IMR-90 (cell line): ENCODE results near the gene PLCG2. TPM values are rescaled to one million over a fixed set of nuclear protein-coding genes. Genes with fewer than 3 reads are reported as not detected.

Experiments
- ATAC-seq: fragments of 200-7000 bp; cut with Tn5 transposase; 2 replicates; pipeline ENCODE4 v1.9.1; 2020; ENCODE audit warnings: low read depth, mild to moderate bottlenecking, moderate library complexity
- BruUV-seq: library from RNA; stranded (reverse); fragments of 400-500 nt; replicated peaks from 2 replicates; lab custom pipeline; 2021; lab: Mats Ljungman, UMichigan
- CTCF ChIA-PET: fragments of 300-600 bp; formaldehyde crosslinking; extraction: SDS; loops from one replicate; lab custom pipeline; 2021; ENCODE audit warnings: antibody characterized with exemption; lab: Yijun Ruan, JAX
- POLR2A ChIA-PET: fragments of 300-600 bp; sonication (Branson Sonifier 250); formaldehyde crosslinking; loops from one replicate; lab custom pipeline; 2022; ENCODE audit warnings: antibody characterized with exemption; ENCODE audit not compliant: unreplicated experiment; lab: Charles Lee
- DNase-seq: peaks from one replicate; pipeline ENCODE4 v3.0.0; 2013
- H2AFZ ChIP-seq: replicated peaks from 2 replicates; pipeline ENCODE3; 2013; ENCODE audit warnings: low read length, mild to moderate bottlenecking; ENCODE audit not compliant: poor library complexity
- H2AK5ac ChIP-seq: 2 replicates; pipeline ENCODE4 v1.6.1; 2013; ENCODE audit warnings: low read depth, low read length, inconsistent platforms
- H2AK9ac ChIP-seq: replicated peaks from 2 replicates; pipeline ENCODE3; 2013; ENCODE audit warnings: mild to moderate bottlenecking, low read depth, low read length, moderate library complexity; ENCODE audit not compliant: poor library complexity
- H2BK120ac ChIP-seq: 2 replicates; pipeline ENCODE4 v1.6.1; 2013; ENCODE audit warnings: low read depth, low read length, inconsistent platforms
- H2BK15ac ChIP-seq: 3 replicates; pipeline ENCODE4 v1.6.1; 2013; ENCODE audit warnings: low read depth, low read length, inconsistent platforms
- H2BK20ac ChIP-seq: 2 replicates; pipeline ENCODE4 v1.6.1; 2013; ENCODE audit warnings: low read depth, mild to moderate bottlenecking, inconsistent platforms, low read length, moderate library complexity
- H2BK5ac ChIP-seq: 2 replicates; pipeline ENCODE4 v1.6.1; 2013; ENCODE audit warnings: mild to moderate bottlenecking, low read depth, low read length, inconsistent platforms; ENCODE audit not compliant: poor library complexity, severe bottlenecking
- H3K14ac ChIP-seq: replicated peaks from 2 replicates; pipeline ENCODE4 v1.6.1; 2013; ENCODE audit warnings: low read depth, low read length, inconsistent platforms
- H3K18ac ChIP-seq: 2 replicates; pipeline ENCODE4 v1.6.1; 2013; ENCODE audit warnings: low read depth, low read length, control low read depth
- H3K23ac ChIP-seq: 2 replicates; pipeline ENCODE4 v1.6.1; 2013; ENCODE audit warnings: low read depth, low read length, inconsistent platforms
- H3K27ac ChIP-seq: 2 replicates; pipeline ENCODE4 v1.5.1; 2013; ENCODE audit warnings: mild to moderate bottlenecking, control low read depth, low read length; ENCODE audit not compliant: insufficient read depth
- H3K27me3 ChIP-seq: 2 replicates; pipeline ENCODE4 v1.6.1; 2013; ENCODE audit warnings: low read length; ENCODE audit not compliant: control insufficient read depth, insufficient read depth
- H3K36me3 ChIP-seq: 2 replicates; pipeline ENCODE4 v1.6.1; 2013; ENCODE audit warnings: low read length, mixed read lengths; ENCODE audit not compliant: control insufficient read depth, insufficient read depth
- H3K4ac ChIP-seq: 2 replicates; pipeline ENCODE4 v1.6.1; 2013; ENCODE audit warnings: low read depth, low read length, inconsistent platforms
- H3K4me1 ChIP-seq: 2 replicates; pipeline ENCODE4 v1.6.1; 2013; ENCODE audit warnings: low read length, mixed read lengths; ENCODE audit not compliant: control insufficient read depth, insufficient read depth
- H3K4me2 ChIP-seq: 2 replicates; pipeline ENCODE4 v1.6.1; 2013; ENCODE audit warnings: low read depth, mild to moderate bottlenecking, control low read depth, low read length, moderate library complexity
- H3K4me3 ChIP-seq: 2 replicates; pipeline ENCODE4 v1.5.1; 2013; ENCODE audit warnings: low read depth, mild to moderate bottlenecking, control low read depth, low read length, moderate library complexity; ENCODE audit not compliant: insufficient read depth
- H3K56ac ChIP-seq: 2 replicates; pipeline ENCODE4 v1.6.1; 2013; ENCODE audit warnings: low read length, inconsistent platforms; ENCODE audit not compliant: insufficient read depth; ENCODE audit errors: extremely low read depth
- H3K79me1 ChIP-seq, 2 experiments: 2 replicates each; pipeline ENCODE4 v1.6.1; 2013; ENCODE audit warnings: low read length in 2 of 2, inconsistent platforms in 1 of 2, low read depth in 1 of 2
- H3K9ac ChIP-seq: 2 replicates; pipeline ENCODE4 v1.6.1; 2013; ENCODE audit warnings: low read depth, low read length, control low read depth
- H3K9me1 ChIP-seq: 2 replicates; pipeline ENCODE4 v1.6.1; 2013; ENCODE audit warnings: low read length, inconsistent platforms; ENCODE audit not compliant: insufficient read depth
- H3K9me3 ChIP-seq: 2 replicates; pipeline ENCODE4 v1.6.1; 2013; ENCODE audit warnings: low read length; ENCODE audit not compliant: control insufficient read depth, insufficient read depth
- H4K20me1 ChIP-seq: 2 replicates; pipeline ENCODE4 v1.6.1; 2013; ENCODE audit warnings: low read length, inconsistent platforms; ENCODE audit not compliant: insufficient read depth
- H4K5ac ChIP-seq: 2 replicates; pipeline ENCODE4 v1.6.1; 2013; ENCODE audit warnings: mild to moderate bottlenecking, low read depth, low read length, control low read depth
- H4K8ac ChIP-seq, 2 experiments: 2 replicates each; pipeline ENCODE4 v1.6.1; 2013; ENCODE audit warnings: low read depth in 2 of 2, low read length in 2 of 2, control low read depth in 1 of 2, inconsistent platforms in 1 of 2
- H4K91ac ChIP-seq: 2 replicates; pipeline ENCODE4 v1.6.1; 2013; ENCODE audit warnings: low read depth, low read length, inconsistent platforms; ENCODE audit not compliant: insufficient read depth
- CEBPB ChIP-seq: IDR thresholded peaks from 2 replicates; pipeline ENCODE4 v1.6.1; 2012; ENCODE audit warnings: low read depth, low read length, improper control_type of control experiment
- FOS ChIP-seq: fragments of 150-350 bp; IDR thresholded peaks from 2 replicates; pipeline ENCODE4 v1.6.1; 2016; ENCODE audit warnings: low read depth, low read length
- RAD21 ChIP-seq: IDR thresholded peaks from 2 replicates; pipeline ENCODE4 v1.6.1; 2012; ENCODE audit warnings: low read length, improper control_type of control experiment
- WGBS, 2 experiments: methylation state at CpG; one replicate each; pipeline versions ENCODE4 v1.1.5 to v1.1.7; 2013; ENCODE audit warnings: missing lambda C conversion rate in 2 of 2; ENCODE audit not compliant: insufficient read length in 1 of 2; ENCODE audit errors: extremely low coverage in 2 of 2; 5-methylcytosine and 5-hydroxymethylcytosine counted together
- dilution Hi-C: fragments of 300-500 bp; cut with HindIII; formaldehyde crosslinking; loops from one replicate; pipeline ENCODE4 v1.14.3; 2018; ENCODE audit warnings: low sequenced_read_pairs; ENCODE audit not compliant: unreplicated experiment
- in situ Hi-C: fragments of 300-500 bp; cut with MboI; formaldehyde crosslinking; loops from 3 replicates; pipeline ENCODE4 v1.14.3; 2019; ENCODE audit warnings: low sequenced_read_pairs, inconsistent platforms, mixed read lengths
- intact Hi-C: fragments of 100-400 bp; cut with micrococcal nuclease; formaldehyde crosslinking; loops from 2 replicates; pipeline ENCODE4 v1.10.0; 2022
- polyA plus RNA-seq, 3 experiments: library from polyadenylated mRNA; depleted of rRNA; stranded (reverse); fragments of >200 nt; gene quantifications; 2 replicates each; pipeline ENCODE4 v1.2.3, GENCODE V29; 2012; ENCODE audit warnings: low replicate concordance in 1 of 3
- total RNA-seq: library from RNA; depleted of rRNA; stranded (reverse); fragments of >200 nt; gene quantifications from 2 replicates; pipeline ENCODE4 v1.2.3, GENCODE V29; 2012

Gene PLCG2
- total and polyA plus RNA-seq, 2 of the 4 experiments (the other 2 are of a cell fraction) = 0.14 to 0.18 TPM

DNA sequence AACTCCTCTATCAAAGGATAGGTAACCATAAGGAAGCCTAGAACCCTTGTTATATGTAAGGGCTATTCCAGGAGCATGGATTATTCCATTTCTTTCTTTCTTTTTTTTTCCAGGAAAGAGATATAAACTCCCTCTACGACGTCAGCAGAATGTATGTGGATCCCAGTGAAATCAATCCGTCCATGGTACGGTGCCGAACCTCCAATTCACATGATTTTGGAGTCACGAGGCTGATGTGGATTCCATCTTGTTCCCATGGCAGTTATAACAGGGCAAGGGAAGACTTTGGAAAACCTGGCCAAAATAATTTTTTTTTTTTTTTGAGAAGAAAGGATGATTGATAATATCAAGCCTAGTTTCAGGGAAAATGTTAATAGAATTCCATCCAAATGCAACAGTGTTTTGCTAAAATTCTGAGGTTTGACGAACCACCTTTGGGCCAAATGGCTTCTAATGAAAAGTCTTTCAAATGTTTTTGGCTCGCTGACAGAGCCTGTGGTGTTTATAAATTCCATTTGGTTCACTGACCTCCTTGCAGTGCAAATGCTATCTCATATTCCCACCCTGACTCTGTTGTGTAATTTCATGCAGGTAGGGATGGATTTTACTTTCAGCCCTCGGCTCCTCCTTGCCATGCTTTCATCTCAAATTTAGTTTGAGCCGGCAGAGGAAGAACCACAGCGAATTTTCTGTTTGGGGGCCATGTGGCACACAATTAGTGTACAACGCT is 142.2 kb downstream of the PLCG2 start:
- no peak overlapping the region for H3K56ac ChIP-seq
- peaks cover 7% of the 10 kb centered on the region; the same call in 1 of the 2 replicates for H3K27me3 ChIP-seq
- no peak overlapping the region for H3K14ac ChIP-seq
- TF ChIP-seq FOS (no peak), RAD21 (no peak), CEBPB (peak; percentile 14; the same call in 1 of the 2 replicates)
- WGBS, 2 experiments = no CpG with 5 or more reads among the region's 12 CpGs
- no peak overlapping the region for H4K91ac ChIP-seq
- H3K9ac ChIP-seq = no peak overlapping the region
- no peak overlapping the region for H3K4me3 ChIP-seq
- no peak overlapping the region for H2BK20ac ChIP-seq
- H4K20me1 ChIP-seq = no peaks in the 10 kb centered on the region
- no TSS peak for BruUV-seq
- H3K18ac ChIP-seq = no peak overlapping the region
- H3K27ac ChIP-seq = no peak overlapping the region
- H2AK5ac ChIP-seq = no peak overlapping the region
- no peak overlapping the region for H3K4ac ChIP-seq
- H3K23ac ChIP-seq = no peak overlapping the region
- in situ Hi-C loops = no loop called here
- POLR2A ChIA-PET = no interaction called here
- CTCF ChIA-PET = no interaction called here
- H3K9me1 ChIP-seq = no peaks in the 10 kb centered on the region
- ATAC-seq (no peak), DNase-seq (peak; percentile 36)
- H2BK15ac ChIP-seq = no peak overlapping the region
- H3K4me2 ChIP-seq = no peak overlapping the region
- H4K5ac ChIP-seq = no peak overlapping the region
- H3K36me3 ChIP-seq = no peaks in the 10 kb centered on the region
- no peak overlapping the region for H4K8ac ChIP-seq
- no peak overlapping the region for H2BK5ac ChIP-seq
- no peak overlapping the region for H2AK9ac ChIP-seq
- intact Hi-C loops = no loop called here
- H3K4me1 ChIP-seq = no peaks in the 10 kb centered on the region; the same call in 1 of the 2 replicates
- H2AFZ ChIP-seq = no peak overlapping the region
- no peaks in the 10 kb centered on the region for H3K79me1 ChIP-seq
- dilution Hi-C loops = no loop called here
- no peaks in the 10 kb centered on the region for H3K9me3 ChIP-seq
- no peak overlapping the region for H2BK120ac ChIP-seq
